ENCODE measurements around the gene GDI2.
"Not testable (repeated sequence)": the region's sequence is repeated elsewhere in the genome, so short reads cannot be mapped to it uniquely, and the experiment has no call there.

GDI2 gene

DNA sequence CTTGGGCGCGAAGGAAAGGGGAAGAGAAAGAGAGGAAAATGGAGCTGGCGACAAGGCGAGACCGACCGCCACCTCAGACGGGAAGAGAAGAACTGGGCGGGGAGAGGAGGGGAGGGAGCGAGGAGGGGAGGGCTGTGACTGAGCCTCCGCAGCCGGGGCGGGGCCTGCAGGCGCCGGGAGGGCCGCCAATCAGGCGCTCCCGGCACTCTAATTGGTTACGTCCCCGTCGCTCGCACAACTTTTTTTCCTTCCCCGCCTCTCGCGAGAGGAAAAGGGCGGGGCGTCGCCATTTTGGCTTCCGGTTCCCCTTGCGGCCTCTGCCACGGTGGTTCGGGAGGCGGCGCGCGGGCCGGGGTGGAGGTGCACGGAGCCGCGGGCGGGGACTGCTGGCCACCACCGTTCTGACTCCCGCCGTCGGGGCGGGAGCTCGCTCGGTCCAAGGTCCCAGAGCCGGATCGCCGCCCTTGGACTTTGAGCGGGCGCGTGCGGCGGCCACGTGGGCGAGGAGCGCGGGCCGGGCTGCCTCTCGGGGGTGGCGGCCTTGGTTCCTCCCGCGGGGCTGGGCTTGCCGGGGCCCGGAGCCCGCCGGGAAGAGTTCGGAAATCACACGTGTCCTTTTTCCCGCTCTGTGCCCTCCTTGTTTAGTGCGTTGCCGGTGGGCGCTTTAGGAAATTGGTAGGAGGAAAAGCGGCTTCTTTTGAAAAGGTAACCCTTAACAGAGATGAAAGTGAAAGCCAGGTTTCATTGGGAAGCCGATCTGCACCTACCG is at the start of gene GDI2:
Gene GDI2, minus strand, starts transcription at position 94 of the 769 bp plus-strand sequence. CDS start 176 bp downstream, outside the sequence.
- DNase-seq = peak; percentile 95

- DNase-seq = no peak
These were observed 49.2 kb upstream of the GDI2 start for GRCh38 chr10:5862360-5862961.

- DNase-seq = no peak
These were observed 46.8 kb upstream of the GDI2 start for GRCh38 chr10:5860066-5860465.

DNA sequence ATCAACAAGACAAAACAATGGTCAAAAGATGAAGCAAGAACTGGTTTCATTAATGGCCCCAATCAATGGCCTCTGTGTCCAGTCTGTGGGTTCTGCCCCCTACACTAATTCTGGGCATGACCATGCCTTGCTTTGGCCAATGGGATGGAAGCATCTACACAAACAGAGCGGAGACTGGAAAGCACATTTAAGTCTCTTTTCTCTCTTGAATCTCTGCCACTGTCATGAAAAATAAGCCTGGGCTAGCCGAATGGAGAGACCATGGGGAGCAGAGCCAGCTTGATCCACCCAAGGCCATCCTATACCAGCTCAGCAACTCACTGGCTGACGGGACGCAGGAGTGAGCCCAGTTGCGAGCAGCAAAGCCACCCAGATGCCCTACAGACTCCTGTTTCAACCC is 45.6 kb upstream of the GDI2 start:
- no peak for DNase-seq

DNA sequence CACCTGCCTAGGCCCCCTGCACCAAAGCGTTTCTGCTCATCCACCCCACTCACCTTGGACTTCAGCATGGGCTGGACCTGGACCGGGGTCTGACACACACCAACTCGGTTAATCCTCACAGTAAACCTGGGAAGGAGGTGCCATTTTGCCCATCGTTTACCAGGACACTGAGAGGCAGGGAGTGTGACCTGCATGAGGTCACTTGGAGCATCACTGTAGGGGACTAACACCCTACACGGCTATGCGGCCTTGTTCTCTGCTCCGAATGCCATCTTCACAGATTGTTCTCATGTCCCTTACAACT is 43.4 kb upstream of the GDI2 start:
- DNase-seq = no peak

GRCh38 chr10:5855979-5856700 is 42.9 kb upstream of the GDI2 start:
- DNase-seq = no peak

GRCh38 chr10:5854131-5854475 is 40.9 kb upstream of the GDI2 start:
- DNase-seq = no peak

DNA sequence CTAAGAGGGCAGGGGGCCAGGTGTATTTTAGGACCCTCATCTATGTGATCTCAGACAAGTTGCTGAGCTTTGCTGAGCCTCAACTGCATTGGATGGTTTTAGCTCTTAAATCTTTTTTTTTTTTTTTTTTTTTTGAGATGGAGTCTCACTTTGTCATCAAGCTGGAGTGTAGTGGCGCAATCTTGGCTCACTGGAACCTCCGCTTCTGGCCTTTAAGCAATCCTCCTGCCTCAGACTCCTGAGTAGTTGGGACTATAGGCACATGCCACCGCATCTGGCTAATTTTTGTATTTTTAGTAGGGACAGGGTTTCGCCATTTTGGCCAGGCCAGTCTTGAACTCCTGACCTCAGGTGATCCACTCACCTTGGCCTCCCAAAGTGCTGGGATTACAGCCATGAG is 33.4 kb upstream of the GDI2 start:
- not testable (repeated sequence) for DNase-seq

DNA sequence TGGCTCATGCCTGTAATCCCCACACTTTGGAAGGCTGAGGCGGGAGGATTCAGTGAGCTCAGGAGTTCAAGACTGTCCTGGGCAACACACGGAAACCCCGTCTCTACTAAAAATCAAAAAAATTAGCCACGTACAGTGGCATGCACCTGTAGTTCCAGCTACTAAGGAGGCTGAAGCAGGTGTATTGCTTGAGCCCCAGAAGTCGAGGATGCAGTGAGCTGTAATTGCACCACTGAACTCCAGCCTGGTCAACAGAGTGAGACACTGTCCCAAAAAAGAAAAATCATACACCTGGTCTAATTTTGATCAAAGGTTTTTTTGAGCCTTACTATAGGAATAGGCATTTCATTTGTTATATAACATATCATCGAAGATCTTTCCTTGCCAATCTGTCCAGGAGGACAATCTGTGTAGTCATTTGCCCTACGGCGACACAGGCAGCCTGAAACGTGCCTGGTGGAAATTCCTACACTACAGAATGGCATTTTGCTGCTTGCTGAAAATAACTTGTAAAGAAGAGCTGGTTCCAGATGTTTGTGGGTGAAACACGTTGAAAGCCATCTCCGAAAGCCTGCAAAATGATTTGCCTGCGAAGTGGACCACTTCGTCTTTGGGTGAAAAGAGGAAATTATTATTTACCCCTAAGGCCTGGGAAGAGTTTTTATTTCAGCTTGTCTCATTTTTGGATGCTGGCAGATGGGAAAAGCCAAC is 31.3 kb upstream of the GDI2 start:
- no peak for DNase-seq

DNA sequence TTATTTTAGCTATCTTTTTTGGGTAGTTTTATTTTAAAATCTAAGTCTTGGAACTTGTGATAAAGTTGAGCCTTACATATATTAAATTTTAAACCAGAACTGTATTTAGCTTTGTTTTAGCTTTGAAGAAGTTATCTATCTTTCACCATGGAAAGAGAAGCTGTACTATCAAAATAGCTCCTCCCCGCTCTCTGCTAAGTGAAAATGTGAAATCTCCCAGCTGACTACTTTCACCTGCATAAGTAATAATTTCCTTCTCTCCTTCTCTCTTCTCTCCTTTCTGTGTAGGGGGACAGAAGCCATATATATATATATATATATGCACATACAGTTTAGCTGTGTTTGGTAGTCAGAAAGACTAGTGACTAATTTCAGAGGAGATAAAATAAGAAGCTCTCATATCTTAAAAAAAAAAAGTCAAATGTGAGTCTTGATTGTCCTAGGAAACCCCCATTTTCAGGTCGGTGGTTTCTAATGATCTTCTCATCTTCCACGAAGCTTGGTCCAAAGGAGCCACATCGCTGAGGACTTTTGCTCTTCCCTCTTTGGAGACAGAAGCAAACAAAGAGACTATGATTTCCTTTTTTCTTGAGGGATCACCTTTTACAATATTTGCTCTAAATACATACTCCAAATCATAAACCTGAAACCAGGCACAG is 30.6 kb upstream of the GDI2 start:
- no peak for DNase-seq

DNA sequence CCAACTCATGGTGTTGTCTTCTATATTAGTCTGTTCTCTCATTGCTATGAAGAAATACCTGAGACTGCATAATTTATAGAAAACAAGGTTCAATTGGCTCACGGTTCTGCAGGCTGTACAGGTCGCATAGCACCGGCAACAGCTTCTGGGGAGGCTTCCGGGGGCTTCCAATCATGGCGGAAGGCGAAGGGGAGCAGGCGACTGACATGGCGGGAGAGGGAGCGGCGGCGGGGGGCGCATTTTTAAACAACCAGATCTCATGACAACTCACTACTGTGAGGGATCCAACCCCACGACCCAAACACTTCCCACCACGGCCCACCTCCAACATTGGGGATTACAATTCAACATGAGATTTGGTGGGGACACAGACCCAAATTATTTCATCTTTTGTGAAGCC is 28.7 kb upstream of the GDI2 start:
- DNase-seq = no peak

GRCh38 chr10:5840314-5841307 is 27.4 kb upstream of the GDI2 start:
- DNase-seq = no peak

GRCh38 chr10:5836181-5836580 is 22.9 kb upstream of the GDI2 start:
- DNase-seq = not testable (repeated sequence)

GRCh38 chr10:5835446-5836095 is 22.3 kb upstream of the GDI2 start:
- no peak for DNase-seq

- DNase-seq = no peak
These were observed 20.6 kb upstream of the GDI2 start for GRCh38 chr10:5833814-5834213.

DNA sequence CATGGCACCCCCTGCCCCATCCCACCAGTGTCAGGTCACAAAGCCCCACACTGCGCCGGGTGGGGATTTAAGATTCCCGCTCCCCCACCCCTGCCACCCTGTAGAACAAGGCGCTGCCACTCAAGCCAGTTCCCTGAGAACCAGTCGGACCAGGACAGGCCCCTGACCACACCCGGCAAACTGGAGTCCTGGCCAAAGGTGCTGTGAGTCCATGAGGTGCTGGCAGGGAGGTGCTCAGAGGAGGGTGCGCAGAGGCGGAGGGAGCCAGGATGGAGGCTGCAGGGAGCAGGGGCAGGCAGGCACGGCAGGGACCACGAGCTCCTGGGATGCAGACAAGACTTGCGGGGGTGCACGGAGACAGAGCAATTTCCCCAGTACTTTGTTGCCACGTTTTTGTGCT is 19.7 kb upstream of the GDI2 start:
- no peak for DNase-seq

- DNase-seq = no peak
These were observed 18.2 kb upstream of the GDI2 start for GRCh38 chr10:5831446-5831782.

- DNase-seq = no peak
These were observed 17.6 kb upstream of the GDI2 start for GRCh38 chr10:5830629-5831445.

DNA sequence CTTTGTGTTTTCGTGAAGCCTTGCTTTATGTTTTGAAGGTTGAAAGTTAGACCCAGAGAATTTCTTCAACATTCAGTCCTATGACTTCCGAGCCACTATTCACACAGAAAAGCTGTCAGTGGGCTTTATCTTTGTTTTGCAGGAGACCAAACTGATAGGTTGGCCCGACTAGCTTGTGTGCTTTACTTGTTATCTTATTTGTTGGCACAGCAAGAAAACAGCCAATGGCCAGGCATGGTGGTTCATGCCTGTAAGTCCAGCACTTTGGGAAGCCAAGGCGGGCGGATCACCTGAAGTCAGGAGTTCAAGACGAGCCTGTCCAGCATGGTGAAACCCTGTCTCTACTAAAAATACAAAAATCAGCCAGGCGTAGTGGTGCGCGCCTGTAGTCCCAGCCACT is 16.0 kb upstream of the GDI2 start:
- DNase-seq = no peak

GRCh38 chr10:5828725-5829124 is 15.5 kb upstream of the GDI2 start:
- DNase-seq = no peak

DNA sequence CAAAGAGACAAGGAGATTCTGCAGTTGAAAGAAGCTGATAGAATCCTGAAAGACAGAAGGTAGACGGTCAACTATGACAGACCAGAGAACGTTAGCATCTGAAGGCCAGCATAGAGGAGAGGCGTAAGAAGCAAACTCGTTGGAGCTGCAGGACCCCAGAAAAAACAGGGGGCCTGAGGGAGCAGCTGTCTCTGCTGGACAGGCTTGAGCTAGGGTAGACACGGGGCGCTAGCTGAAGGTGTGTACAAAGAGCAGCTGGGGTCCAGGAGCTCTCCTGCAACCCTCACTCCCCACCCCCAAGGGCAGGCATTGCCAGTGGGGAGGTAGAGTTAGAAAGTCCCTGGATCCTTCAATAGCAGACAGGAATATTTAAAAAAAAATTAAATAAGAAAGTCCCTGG is 14.6 kb upstream of the GDI2 start:
- DNase-seq = no peak

Measured in GDM1 (cell line).